Measurements from ENCODE around the gene SKAP2.

SKAP2 gene

DNA sequence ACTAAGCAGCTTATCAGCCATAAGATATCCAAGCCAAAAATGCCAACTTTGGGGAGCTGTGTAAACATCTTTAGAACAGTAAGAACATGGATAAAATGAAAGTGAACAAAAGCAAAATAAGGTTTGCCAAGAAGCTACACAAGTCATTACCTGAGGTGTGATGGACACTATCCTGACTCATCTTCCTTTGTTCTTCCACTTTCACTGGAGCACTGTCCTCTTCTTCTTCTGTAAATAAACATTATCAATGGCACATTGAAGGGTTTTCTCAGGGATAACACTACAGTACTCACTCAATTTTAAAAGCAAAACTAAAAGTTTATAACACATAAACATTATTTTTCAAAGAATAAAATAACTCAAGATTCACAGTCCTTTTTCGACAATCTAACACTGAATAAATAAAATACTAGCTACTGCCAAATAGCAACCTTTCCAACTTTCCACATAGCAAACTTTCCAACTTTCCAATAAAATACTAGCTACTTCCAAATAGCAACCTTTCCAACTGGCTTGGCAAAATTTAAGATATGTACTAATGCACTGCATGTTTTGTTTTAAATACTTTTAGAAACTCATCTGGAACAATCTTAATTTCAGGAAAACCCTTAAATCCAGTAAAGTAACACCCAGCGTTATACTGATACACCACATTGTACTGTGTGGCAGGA lies 174.1 kb downstream of the SKAP2 start:
- DNase-seq, result no peak

DNA sequence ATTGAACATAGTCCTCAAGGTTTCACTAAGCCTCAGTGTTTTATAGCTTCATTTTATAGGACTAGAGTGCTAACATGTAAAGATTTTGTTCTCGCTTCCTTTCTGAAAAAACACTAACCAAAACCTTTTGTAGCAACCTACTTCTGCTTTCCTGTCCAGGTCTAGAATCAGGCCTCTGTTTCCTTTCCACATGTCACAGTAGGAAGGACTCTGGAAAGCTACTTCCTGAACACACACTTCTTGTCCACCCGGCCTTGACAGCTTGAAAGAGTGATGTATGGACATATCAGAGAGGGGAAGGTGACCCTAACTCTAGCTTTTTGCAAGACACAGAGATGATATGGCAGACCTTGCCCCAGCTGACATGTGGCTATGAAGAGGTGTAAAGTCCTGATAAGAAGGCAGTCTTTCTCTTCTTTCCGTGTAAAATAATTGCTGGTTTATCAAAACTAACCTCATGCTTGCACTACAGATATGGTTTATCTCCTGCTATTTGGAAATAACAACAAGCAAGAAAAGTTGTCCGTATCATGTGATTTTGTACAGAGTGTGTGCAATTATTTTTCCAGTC lies 175.4 kb downstream of the SKAP2 start:
- no peak for DNase-seq

DNA sequence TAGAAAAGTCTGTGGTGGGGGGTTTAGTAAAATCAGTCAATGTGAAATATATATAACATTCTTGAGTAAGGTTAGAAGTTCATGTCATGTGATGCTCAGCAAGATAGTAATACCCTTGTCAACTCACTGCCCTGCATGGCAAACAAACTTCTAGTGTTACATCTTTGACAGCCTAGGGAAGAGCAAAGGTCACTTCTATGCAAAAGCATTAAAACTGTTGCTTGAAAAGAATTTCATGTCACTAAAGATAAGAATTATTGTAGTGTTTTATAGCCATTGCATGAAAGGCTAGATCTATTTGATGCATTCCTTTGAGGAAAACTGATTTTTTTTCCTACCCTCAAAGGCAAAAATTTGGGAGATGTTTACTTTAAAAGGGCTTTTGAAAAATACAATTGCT lies 176.0 kb downstream of the SKAP2 start:
- DNase-seq, result no peak

DNA sequence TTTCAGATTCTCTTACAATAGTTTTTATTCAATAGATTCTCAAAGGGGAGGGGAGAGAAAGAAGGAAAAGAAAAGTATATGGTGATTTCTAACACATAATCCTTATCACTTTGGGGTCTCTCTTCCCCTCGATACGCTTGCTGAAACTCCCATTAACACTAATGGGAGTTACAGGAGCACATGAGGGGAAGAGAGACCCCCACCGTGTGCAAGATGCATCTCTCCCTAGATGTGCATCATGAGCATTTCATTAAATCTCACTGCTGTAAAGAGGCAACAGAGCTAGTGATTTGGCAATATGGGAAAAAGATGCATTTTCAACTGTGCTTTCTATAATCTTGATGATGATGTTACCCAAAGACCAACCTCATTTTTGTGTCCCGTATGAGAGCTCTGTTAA lies 177.4 kb downstream of the SKAP2 start:
- no peak for DNase-seq

DNA sequence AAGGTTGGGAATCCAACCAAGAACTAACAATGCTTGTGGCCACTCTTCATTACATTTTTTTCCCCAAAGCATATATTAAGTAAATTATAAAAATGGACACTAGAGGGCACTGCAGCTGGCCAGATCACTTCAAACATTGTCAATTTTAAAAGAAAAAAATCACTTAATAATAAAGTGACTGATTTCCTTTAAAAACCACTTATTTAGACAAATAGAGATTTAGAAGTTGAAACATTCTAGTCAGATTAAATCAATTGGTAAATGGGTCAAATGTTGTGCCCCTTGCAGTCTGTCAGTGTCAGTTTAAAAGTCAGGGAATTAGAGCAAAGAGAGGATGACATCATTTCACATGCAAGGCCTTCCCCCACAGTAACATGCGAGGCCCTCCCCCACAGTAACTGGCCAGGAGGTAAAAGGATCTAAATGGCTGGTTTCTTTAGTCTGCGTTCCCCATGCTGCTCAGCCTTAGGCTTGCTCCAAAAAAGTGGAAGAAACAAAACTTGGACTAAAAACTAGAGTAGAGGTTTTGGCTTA lies 177.9 kb downstream of the SKAP2 start:
- DNase-seq, result peak; percentile 51

DNA sequence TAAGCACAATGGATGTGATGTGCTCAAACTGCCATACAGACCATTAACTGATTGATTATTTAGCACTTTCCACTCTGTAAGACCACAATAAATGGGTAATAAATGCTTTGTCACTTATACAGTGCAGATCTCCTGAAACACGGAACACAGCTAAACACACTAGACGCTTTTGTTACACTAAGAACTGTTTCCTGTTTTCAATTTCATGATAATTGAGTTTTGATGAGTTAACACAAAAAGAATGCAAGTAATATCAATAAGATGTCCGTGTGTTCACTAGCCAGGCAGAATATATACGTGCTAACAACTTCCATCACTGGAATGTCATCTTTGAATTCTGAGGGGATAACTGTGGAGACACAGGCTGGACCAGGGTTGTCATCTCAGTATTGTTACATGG lies 178.8 kb downstream of the SKAP2 start:
- no peak for DNase-seq

DNA sequence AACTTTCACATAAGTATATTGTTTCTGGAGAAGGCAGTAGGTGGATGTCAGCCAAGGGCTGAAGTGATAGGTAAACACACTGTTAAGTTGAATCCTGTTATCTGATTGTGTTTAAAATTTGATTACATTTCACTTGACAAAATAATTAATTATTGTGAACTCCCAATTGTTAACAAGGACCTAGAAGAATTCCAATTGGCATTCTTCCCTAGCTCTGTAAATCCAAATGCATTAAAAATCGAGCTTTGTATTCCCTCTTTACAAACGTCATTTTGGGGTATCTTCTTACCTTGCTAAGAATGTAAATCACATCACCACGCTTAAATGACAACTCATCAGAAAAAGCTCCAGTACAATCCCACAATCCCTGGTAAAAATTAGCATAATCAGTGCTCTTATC lies 179.9 kb downstream of the SKAP2 start:
- no peak for DNase-seq

DNA sequence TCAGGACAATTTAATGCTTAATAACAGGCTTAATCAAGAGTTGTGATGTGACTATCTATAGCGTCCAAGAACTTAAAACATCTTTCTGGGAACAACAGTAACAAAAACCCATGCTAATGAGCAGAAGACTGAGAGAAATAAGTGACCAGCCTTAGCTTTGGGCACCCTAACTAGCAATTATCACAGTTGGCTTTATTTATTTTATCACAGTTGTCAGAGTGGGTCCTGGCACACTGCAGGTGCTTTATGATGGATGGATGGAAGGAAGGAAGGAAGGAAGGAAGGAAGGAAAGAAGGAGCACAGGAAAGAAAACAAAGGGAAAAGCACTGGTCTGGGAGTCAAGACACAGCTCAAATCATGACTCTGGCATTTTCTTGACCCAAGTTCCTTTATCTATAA lies 181.1 kb downstream of the SKAP2 start:
- no peak for DNase-seq

DNA sequence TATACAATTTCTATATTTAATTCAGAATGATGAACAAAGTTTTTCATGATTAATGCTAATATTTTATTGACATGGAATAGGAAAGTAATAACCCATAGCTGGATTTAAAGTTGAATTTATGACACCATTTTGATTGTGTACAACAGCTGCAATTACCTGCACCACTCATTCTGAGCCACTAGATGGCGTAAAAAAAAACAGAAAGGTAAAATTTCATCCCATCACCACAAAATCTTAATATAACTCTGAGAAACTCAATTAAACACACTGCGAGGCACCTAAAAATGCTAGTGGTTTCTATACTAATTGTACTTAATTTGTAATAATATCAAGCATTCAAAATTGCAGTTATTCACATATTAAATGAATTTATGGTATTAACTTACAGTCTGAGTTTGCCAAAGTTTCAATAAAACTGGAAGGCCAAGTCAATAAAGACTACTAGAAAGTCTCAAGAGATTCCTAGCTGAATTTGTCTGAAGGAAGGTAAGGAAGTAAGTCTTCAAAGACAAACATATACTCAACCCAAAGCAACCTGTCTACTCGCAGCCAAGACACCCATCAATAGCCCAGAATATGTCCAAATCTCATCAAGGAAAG lies 182.5 kb downstream of the SKAP2 start:
- DNase-seq, result peak; percentile 31

DNA sequence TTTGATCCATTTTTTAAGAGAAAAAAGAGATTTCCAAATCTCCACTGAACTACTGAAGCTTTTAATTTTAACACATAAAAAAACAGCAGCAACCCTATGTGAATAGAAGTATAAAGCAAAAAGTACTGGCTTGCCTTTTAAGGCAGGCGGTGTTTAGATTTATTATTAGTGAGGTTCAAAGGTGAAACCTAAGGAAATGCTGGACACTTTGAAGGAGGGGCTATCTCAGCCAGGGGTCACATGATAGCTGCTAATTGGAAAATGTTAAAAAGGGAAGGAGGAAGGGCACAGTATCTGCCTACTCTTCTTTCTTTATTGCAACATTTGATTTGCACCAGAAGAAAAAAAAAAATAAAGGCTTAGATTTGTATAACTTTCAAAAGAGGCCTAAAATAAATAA lies 183.8 kb downstream of the SKAP2 start:
- no peak for DNase-seq

DNA sequence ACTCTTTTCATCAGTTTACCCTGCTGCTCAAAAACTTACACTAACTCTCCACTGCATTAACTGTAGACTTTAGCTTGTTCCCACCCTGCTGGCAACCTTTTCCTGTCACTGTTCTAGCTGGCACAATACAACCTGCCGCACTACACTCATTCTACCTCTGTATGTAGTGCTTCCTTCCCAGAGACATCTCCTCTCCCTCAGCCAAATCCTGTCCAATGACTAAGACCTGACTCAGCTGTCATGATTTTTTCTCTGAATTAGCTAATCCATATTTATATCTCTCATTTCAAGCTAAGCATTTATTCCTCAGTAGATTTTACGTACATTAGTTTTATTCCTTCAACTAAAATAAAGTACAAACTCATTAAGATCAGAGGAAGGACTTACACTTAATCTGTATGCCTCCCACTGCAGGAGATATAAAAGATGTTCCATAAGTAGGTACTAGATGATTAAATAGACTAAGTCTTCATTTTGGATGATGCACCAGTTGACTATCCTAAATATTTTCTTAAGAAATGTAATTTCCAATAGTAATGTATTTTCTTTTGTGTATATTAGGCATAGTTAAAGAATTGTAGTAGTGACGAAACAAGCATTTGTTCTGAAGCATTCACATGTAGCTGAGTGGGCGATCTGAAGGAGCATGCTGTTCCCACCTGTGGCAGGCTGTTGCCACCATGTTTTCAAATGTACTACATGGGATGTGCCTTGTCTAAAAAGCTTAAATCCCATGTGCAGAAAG lies 189.1 kb downstream of the SKAP2 start:
- DNase-seq, result no peak

DNA sequence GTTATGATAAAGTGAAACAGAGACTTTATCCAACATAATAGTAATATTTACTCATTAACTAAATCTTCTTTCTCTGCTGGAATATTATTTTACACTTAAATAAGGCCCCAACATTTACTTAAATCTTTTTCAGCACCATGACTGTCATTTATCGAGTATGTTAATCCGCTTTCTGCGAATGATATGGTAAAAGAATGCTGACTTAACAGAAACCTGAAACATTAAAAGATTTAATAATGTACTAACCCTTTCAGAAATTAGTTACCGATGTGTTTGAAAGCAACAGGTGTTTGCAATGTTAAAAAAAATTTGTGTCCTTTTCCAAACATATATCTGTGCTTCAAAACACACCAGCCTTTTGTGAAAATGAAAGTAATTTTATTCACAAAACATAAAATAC lies 190.5 kb downstream of the SKAP2 start:
- DNase-seq, result no peak

DNA sequence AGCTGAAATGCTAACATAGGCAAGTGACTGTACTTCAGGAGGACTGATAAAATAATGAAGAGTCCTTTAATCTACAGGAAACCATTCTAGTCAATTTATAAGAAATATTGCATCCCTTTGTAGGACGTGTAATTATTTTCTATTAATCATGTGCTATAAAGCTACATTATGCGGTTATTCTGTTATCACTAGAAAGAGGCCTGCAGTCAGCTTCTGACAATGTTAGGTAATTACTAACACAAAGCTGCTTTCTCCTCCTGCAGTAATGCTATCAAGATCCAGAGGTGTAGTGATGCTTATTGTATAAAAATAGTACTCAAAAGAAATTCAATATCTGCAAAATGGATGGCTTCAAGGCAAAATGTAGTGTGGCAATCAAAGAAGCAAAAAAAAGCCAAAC lies 191.1 kb downstream of the SKAP2 start:
- DNase-seq, result no peak

DNA sequence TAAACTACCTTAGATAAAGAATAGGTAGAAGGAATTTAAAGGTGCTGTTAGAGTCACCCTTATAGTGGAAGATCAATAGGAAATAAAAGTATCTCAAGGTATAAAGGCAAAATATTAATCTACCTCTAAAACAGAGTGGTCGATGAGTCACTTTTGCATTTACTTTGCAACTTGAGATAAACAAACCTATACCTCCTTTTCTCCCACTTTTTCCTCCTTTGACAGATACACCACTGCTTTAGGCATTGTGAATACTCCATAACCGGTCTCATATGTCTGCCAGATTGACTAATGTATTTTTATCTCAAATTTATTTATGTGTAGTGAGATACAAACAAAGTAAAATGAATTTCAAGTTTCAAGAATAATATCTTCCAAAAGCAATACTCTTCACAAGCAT lies 193.5 kb downstream of the SKAP2 start:
- no peak for DNase-seq

DNA sequence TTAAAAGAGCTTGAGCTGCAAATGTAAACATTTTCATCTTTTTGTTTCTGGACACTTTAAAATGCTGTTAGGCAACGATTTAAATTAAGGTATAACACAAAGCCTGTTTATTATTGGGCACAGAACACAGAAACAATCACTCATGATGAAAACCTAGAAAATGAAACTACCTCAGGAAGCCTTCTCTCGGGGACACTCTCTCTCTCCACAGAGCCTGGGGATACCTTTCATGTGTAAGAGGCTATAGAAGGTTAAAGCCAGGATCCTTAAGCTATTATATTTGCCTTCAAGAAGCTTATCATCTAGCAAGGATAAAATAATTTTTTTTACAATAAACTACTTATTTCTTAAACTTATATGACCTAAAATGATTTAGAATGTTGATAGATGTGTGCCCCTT lies 194.1 kb downstream of the SKAP2 start:
- DNase-seq, result no peak

DNA sequence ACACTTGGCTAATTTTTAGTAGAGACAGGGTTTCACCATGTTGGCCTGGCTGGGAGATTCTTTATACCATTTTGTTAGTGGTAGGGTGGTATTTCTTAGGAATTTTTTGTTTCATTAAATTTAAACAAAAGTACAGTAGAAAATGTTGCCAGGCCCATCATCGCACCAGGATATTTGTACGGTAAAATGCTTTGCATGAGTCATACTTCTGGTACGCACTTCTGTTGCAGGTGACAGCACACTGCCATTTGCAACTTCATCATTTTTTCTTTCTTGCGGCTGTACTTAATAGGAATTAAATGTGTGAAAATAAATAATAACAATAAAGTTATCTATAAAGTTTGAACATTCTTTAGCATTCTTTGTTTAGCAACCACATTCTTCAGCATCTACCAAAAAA lies 195.6 kb downstream of the SKAP2 start:
- DNase-seq, result no peak

DNA sequence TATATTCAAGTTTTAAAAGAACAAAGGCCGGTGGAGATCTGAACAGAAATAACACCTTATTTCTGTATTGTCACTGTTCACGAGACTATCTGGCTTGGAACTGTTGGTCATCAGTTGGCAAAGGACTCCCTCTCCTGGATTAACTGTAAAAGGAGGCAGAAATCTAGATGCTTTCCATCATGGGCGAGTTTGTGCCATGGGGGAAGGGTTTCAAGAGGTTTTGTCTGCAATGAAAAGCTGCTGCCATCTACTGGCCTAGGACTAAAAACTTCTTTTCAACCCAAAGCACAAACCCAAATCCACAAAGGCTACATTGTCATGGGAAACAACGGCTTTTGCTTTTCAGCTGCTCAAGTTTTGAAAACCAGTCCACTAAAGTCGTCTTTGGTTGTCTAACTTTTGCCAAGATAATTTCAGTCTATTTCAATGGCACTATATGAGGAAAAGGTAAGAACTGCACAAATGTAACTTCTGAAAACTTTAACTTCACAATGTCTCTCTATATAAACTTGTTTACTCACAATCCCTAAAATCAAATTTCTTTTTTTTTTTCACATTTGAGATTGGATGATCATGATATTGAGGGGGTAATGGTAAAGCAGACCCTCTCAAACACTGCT lies 196.8 kb downstream of the SKAP2 start:
- peak; percentile 68 for DNase-seq

DNA sequence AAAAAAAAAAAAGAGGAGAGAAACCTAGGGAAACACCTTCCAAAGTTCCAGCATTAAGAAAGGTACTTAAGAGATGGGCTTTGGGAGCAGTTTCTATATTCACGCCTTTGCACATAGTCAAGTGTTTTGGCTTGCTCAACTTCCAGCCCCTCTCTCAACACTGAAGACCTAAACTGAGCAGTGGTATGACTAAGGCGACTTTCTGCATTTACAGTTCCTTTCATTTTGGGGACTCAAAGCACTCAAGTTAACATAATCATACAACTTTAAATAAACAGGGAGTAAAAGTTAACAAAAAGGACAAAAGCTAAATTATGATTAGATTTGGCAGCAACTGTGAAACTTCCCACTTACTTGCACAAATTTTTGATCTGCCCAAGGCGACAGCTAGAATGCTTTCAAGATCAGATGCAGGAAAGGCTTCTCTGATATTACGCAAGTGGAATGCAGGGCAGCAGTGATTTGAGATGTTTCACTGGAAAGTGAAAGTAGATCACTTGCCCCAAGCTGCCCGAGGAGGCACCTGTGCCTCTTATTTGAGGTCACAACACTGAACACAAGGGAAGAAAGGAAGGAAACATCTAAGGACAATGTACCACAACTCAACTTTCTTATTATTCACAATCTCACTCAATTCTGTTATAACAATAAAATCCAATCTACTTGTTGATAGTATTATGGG lies 199.5 kb downstream of the SKAP2 start:
- DNase-seq, result peak; percentile 38

DNA sequence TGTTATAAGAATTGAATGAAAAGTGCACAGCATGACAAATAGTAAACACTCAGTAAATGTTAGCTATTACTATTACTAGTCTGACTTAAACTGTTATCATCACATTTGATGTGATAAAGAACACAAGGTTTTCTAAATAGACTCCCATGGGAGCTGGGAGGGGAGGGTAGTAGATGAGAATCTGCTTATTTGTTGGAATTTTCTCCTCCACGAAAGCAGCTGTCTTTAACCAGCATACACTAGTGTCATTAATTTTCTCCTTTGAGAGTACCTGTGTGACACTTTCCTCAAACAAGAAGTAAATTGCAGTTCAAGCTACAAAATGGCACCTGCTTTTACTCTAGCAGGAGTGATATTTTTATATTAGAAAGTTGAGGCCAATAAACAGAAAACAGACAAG lies 200.1 kb downstream of the SKAP2 start:
- DNase-seq, result no peak

DNA sequence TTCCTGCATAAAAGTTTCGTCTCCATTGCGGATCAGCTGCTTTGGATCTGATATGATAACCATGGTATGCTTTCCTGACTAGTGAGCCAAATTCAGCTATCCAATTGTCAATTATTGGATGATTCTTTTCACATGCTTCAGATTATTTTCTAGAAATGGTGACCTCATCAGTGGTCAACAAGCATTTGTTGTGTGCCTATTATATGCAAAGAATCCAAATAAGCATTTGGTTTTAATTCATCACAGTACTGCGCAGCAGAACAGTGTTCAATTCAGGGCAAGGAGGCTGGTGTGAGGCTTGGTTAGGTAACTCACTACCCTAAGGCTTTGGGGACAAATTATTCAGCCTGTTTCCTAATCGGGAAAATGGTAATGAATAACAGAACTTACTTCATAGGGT lies 200.5 kb downstream of the SKAP2 start:
- no peak for DNase-seq

DNA sequence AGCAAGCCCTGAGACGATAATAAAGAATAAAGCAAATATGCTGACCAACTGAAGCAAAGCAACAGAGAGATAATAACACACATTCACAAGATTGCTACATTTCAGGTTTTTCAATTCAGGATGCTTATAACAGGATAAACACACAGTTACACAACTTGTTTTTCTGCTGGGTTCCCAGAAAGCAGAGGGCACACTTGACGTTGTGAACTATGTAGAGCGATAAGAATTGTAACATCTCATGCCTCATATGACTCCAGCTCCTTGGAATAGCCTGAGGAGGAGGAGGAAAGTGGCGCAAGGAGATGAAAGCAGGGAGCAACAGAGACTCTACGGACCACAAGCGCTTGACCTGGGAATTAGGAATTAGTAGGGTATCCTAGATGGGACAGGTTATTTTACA lies 201.7 kb downstream of the SKAP2 start:
- no peak for DNase-seq

DNA sequence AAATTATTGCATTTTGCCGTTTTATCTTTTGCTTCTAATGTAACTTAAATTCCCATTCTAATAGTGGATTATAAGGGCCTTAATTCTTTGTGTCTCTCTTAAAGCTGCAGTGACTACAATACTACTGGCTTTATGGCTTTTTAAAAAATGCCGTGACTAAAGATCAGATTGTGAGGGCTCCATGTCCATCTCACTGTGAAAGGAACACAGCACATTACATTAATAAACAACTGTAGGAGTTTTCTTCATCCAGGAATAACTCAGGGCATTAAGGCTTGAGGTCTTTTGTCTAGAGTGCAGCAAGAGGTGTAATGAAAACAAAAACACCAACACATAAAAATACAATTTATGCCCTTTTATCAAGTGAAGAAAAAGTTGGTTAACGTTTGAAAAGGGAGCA lies 205.3 kb downstream of the SKAP2 start:
- no peak for DNase-seq
